DMS79 (cell line): ENCODE measurements around the gene NT5DC4.

Experiments used
- DNase-seq: peaks from one replicate; lab custom pipeline; 2025; lab: John Stamatoyannopoulos, UW

Gene NT5DC4

GRCh38 chr2:112784199-112785189, 63.7 kb downstream of the NT5DC4 start, which contains the start of gene IL1A:
Gene IL1A, minus strand, starts transcription at chr2:112784493. Its CDS starts 723 bp downstream, at chr2:112783770.
- no peak for DNase-seq

DNA sequence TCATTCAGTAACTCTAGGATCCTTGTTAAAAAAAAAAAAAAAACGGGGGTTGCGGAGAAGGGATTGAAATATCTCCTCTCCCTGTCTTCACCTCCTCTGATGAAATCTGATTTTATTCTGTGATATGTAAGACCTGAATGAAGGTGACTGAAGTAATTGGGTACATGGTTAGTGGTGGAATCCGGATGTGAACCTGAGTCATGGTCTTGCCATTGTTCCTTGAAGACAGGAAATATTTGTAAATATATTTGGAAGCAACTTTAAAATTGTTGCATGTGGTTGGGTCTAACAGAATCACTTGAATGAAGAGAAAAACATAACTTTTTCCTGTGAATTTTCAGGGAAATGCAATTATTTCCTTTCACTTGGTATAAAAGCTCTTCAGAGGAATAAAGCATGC, 66.5 kb downstream of the NT5DC4 start:
- no peak for DNase-seq

- no peak for DNase-seq
Observed at GRCh38 chr2:112787729-112788393, 67.0 kb downstream of the NT5DC4 start.

DNA sequence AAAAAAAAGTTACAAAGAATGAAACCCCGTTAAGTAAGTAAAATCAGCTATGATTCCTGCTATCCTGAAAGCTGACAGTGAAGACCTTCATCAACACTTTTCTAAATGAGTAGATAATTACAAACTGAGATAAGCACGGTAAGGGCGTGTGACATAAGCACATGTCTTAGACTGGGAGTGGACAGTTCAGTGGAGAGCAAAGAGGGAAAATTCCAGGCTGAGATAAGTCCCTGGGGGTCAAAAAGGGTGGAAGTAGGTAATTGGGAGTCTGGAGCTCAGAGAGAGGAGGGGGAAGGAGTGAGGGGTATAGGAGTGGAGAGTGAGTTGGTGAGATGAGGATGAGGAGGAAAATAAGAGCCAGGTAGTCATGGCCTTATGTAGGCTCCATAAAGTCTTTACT, 67.8 kb downstream of the NT5DC4 start:
- no peak for DNase-seq
